RWPE2 (cell line): Measurements from ENCODE around the gene PUSL1.

Source experiments
- ATAC-seq: fragments of 200-7000 bp; cut with Tn5 transposase; 3 replicates; pipeline ENCODE4 v1.9.1; 2021; ENCODE audit warnings: low read depth
- DNase-seq: peaks from one replicate; pipeline ENCODE4 v3.0.0-alpha.2; 2020; ENCODE audit warnings: low spot score
- H3K27ac ChIP-seq: fragments of 450-650 bp; 2 replicates; pipeline ENCODE4 v1.5.1; 2017; ENCODE audit warnings: mild to moderate bottlenecking; ENCODE audit not compliant: poor library complexity, severe bottlenecking
- H3K27me3 ChIP-seq: fragments of 250-450 bp; sonication (Bioruptor Pico); 2 replicates; pipeline ENCODE4 v1.5.1; 2021; ENCODE audit warnings: mild to moderate bottlenecking, moderate library complexity; ENCODE audit not compliant: insufficient read depth, poor library complexity, severe bottlenecking
- H3K36me3 ChIP-seq: fragments of 250-450 bp; sonication (Bioruptor Pico); 2 replicates; pipeline ENCODE4 v1.5.1; 2020; ENCODE audit warnings: low read depth, mild to moderate bottlenecking, moderate library complexity
- H3K4me1 ChIP-seq: fragments of 250-450 bp; sonication (Bioruptor Pico); 2 replicates; pipeline ENCODE4 v1.5.1; 2021; ENCODE audit warnings: mild to moderate bottlenecking, moderate library complexity; ENCODE audit not compliant: insufficient read depth, poor library complexity, severe bottlenecking
- H3K4me3 ChIP-seq: fragments of 250-450 bp; sonication (Bioruptor Pico); 2 replicates; pipeline ENCODE4 v1.5.1; 2021; ENCODE audit warnings: mild to moderate bottlenecking, moderate library complexity; ENCODE audit not compliant: severe bottlenecking
- H3K9me3 ChIP-seq: fragments of 250-450 bp; sonication (Bioruptor Pico); 2 replicates; pipeline ENCODE4 v1.5.1; 2021; ENCODE audit warnings: mild to moderate bottlenecking, moderate library complexity; ENCODE audit not compliant: severe bottlenecking
- CTCF ChIP-seq: fragments of 450-650 bp; IDR thresholded peaks from one replicate; pipeline ENCODE4 v1.5.1; 2017; ENCODE audit warnings: mild to moderate bottlenecking, moderate library complexity; ENCODE audit not compliant: poor library complexity, severe bottlenecking

Gene PUSL1

GRCh38 chr1:1357871-1358432 lies 49.6 kb downstream of the PUSL1 start:
- Histone ChIP-seq H3K27ac (no peak overlapping the region), H3K4me1 (peaks cover 17% of the 10 kb centered on the region), H3K36me3 (no peaks in the 10 kb centered on the region), H3K4me3 (no peak overlapping the region), H3K9me3 (no peaks in the 10 kb centered on the region), H3K27me3 (no peaks in the 10 kb centered on the region)
- no peak for TF ChIP-seq CTCF
- ATAC-seq (no peak), DNase-seq (no peak)

- TF ChIP-seq CTCF: no peak
- Histone ChIP-seq H3K36me3 (no peaks in the 10 kb centered on the region), H3K27ac (no peak within 1 kb of the TSS), H3K4me1 (peaks cover 17% of the 10 kb centered on the region), H3K9me3 (no peaks in the 10 kb centered on the region), H3K27me3 (no peaks in the 10 kb centered on the region), H3K4me3 (no peak within 1 kb of the TSS)
- DNase-seq (peak; percentile 63), ATAC-seq (no peak)
Measured at GRCh38 chr1:1358433-1359271, 50.3 kb downstream of the PUSL1 start, which contains the start of gene MXRA8. Gene MXRA8, minus strand, starts transcription at chr1:1358555. Its CDS starts 51 bp downstream, at chr1:1358504.

- ATAC-seq (no peak), DNase-seq (peak; percentile 60)
- Histone ChIP-seq H3K4me1 (peaks cover 13% of the 10 kb centered on the region), H3K36me3 (no peaks in the 10 kb centered on the region), H3K9me3 (no peaks in the 10 kb centered on the region), H3K27me3 (no peaks in the 10 kb centered on the region), H3K27ac (no peak overlapping the region), H3K4me3 (no peak overlapping the region)
- TF ChIP-seq CTCF: no peak
Measured at GRCh38 chr1:1359308-1359663, 50.9 kb downstream of the PUSL1 start.

- Histone ChIP-seq H3K27ac (peak overlapping the region; percentile 34), H3K9me3 (no peaks in the 10 kb centered on the region), H3K4me3 (no peak overlapping the region), H3K4me1 (peaks cover 13% of the 10 kb centered on the region), H3K36me3 (no peaks in the 10 kb centered on the region), H3K27me3 (no peaks in the 10 kb centered on the region)
- TF ChIP-seq CTCF: no peak
- DNase-seq (no peak), ATAC-seq (no peak; the same call in 2 of the 3 replicates)
Measured at GRCh38 chr1:1359664-1360468, 51.5 kb downstream of the PUSL1 start.
